ENCODE data around the gene NKX1-1. TPM values are rescaled to one million over a fixed set of nuclear protein-coding genes. Genes with fewer than 3 reads are reported as not detected.
"Not testable (repeated sequence)": the region's sequence is repeated elsewhere in the genome, so short reads cannot be mapped to it uniquely, and the experiment has no call there.

Gene NKX1-1
- polyA plus RNA-seq, 5 donors: not detected

- no peak for DNase-seq
These were observed 31.1 kb downstream of the NKX1-1 start for GRCh38 chr4:1375051-1375721.

DNA sequence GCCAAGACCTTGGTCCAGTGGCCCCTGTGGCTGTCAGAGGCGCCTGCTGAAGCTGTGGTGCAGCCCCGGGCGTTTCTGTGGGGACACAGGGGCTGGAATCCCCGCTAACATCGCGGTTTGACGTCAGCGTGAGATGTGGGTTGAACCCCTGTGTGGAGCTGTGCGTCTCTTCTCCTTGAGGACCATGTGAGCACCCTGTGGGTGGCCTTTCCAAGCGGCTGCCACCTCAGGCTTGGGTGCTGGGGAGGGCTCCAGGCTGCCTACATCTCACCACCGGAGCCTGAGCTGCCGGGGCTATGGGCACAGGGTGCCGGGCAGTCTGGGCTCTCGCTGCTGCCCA, 31.6 kb downstream of the NKX1-1 start:
- DNase-seq: no peak

DNA sequence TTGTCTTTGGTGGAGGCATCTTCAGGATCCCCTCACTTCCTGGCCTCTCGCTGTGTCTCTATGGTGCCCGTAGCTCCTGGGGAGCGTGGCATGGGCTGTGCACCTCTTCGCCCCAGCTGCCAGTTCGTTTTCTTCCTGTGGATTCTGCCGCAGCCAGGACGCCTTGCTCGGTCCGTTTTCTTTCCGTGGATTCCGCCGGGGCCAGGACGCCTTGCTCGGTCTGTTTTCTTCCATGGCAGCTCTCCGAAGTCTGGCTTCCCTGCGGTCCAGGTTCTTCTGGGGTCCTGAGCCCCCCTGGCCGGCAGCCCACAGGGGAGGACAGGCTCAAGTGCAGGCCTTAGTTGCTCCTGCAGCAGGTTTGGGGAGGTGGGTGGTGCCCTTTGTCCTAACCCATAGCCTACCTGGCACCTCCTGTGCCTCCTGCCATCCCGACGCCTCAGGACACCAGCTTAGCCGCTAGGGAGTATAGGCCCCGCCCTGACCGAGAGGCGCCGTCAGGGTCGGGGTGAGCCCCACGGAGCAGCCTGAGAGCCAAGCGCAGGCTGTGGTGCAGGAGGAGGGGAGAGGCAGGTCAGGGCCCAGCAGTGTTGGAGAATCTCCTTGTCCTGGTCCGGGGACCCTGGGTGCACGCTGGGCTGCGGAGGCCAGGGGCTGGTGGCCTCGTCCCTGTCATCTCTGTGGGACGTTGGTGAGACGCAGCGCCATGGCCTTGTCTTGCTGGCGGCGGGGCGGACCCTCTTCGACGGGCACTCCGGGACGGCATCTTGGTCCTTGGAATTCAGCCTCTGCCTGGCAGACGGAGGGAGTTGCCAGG, 32.1 kb downstream of the NKX1-1 start:
- DNase-seq: no peak

- not testable (repeated sequence) for DNase-seq
These were observed 33.7 kb downstream of the NKX1-1 start for GRCh38 chr4:1372576-1372975.

- DNase-seq: no peak
These were observed 34.8 kb downstream of the NKX1-1 start for GRCh38 chr4:1371176-1372165.

- DNase-seq: no peak
These were observed 35.7 kb downstream of the NKX1-1 start for GRCh38 chr4:1370321-1371124.

- DNase-seq: no peak
These were observed 36.7 kb downstream of the NKX1-1 start for GRCh38 chr4:1369479-1370079.

DNA sequence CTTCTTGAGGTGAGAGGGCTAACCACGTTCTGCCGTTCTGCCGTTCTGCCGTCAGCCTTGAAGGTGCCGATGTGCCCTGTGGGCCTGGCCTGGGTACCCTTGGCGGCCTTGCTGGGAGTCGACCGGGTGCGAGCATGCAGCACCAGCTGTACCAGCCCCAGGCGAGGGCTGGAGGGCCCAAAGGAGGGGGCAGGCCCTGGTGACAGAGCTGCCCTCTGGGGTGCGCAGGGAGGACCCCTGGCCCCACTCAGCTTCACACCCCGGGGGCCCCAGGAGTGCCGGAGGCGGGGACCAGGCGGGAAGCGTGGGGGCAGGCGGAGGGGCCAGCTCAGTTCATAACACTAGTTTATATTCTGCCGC, 37.2 kb downstream of the NKX1-1 start:
- DNase-seq: no peak

DNA sequence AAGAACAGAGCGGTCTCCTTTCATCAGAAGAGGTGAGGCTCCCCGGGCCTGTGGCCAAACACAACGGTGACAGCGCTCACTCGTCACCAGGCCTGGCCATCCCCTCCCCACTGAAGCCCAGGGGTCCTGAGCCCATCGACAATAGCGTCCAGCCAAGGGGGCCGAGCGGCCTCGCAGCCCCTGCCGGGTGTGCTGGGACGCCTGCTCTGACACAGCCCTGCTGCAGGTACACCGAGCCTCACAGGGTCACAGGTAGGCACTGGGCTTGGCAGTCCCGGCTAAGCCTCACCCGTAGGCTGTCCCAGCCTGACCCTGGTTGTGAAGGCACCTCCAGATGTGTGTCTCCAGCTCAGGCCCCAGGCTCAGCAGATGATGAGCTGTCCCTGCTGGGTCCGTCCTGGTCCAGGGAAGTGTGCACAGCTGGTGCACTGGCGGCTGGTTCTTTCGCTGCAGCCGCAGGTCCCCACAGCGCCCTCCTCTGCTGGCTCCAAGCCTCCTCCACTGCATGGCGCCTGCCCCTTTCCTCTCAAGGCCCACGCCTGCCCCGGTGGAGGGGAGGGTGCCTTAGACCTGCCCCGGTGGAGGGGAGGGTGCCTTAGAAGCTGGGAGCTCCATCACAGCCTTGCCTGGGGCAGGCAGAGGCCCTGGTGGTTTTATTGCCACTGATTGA, 37.7 kb downstream of the NKX1-1 start:
- DNase-seq: no peak

DNA sequence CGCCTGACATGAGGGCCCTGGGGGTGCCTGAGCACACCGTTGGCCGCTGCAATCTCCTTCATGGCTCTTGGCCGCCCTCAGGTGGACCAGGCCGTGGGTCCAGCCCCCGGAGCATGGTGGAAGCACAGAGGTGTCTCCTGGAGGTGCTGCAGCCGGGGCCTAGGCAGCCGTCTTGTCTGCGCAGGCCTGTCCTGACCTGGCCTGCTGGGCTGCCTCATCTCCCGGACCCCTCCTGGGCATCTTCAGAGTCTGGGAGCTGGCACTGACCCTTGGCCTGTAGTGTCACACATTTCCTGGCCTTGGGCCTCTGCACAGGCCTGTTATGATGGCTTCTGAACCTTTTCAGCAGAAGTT, 38.3 kb downstream of the NKX1-1 start:
- no peak for DNase-seq

- DNase-seq: no peak
These were observed 38.9 kb downstream of the NKX1-1 start for GRCh38 chr4:1367230-1367935.

DNA sequence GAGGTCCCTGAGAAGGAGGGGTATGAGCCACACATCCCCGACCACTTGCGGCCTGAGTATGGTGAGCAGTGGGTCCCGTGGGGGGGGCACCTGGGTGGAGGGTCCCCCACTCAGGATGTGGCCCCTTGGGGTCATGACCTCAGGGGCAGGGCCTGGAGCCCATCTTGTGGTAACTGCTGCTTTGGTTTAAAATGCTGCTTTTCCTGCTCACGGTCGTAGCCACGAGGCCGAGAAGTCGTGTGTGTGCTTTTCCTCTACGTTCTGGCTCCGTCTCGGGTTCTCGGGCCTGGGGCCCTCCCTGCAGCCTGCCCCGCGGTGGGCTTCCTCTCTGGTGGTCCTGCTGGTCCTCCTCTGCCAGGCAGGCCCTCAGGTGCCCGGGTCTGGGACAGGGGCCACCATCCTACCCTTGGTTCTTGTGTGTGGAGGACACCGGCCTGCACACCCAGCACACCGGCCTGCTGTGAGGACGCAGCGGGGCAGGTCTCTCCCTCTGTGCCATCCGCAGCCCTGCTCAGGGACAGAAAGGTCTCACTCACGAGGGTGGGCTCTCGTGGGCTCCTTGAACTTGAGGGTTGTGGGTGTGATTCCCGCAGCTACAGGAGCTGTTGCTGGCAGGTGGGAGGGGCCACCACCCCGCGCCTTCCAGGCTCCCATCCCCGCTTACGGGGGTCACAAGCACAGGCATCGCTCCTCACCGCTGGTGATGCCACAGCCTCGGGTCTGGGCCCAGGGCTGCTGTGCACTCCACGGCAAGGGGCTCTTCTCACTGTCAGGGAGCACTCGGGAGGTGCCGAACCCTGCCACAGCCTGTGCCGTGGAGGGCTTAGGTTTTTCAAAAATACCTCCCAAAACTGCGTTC, 39.6 kb downstream of the NKX1-1 start:
- DNase-seq: no peak

- no peak for DNase-seq
These were observed 40.7 kb downstream of the NKX1-1 start for GRCh38 chr4:1365271-1366178.

- no peak for DNase-seq
These were observed 41.5 kb downstream of the NKX1-1 start for GRCh38 chr4:1364748-1365147.

- DNase-seq: no peak
These were observed 42.0 kb downstream of the NKX1-1 start for GRCh38 chr4:1364217-1364616.

DNA sequence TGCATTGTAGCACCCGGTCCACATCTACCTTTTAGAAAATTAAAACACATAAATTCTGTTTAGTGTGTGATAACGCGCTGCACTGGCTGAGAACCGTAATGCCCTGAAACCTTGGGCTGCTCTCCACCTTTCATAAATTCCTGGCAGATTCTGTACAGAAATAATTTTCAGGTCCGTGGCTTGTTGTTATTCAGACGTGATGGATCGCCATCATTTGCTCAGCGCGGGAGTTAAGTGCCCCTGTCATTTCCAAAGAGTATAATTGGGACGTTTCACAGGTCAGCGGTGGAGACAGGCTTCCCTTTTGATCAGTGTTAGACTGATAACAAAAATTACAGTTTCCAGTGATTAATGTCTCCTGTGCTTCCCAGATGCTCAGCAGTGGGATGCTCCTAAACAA, 42.7 kb downstream of the NKX1-1 start:
- DNase-seq: no peak

- no peak for DNase-seq
These were observed 43.7 kb downstream of the NKX1-1 start for GRCh38 chr4:1362521-1362920.

DNA sequence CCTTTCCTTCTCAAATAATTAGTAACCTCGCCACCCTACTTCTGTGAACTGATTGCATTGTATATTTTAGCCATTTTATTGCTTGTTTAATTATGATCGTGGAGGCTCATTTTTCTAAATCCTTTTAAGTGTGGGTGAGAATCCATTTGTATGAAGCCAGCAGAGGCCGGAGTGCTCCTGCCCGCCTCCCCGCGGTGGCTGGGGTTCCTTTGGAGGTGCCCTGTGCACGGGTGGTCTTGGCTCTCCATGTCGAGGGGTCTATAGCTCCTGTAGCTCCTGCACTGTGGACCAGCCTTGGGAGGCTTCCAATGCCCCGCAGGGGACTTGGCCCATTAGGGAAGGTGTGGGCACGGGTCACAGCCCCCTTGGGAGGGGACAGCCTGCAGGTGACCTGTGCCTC, 44.2 kb downstream of the NKX1-1 start:
- no peak for DNase-seq
